ENCODE measurements around the gene NDUFAB1.

DNA sequence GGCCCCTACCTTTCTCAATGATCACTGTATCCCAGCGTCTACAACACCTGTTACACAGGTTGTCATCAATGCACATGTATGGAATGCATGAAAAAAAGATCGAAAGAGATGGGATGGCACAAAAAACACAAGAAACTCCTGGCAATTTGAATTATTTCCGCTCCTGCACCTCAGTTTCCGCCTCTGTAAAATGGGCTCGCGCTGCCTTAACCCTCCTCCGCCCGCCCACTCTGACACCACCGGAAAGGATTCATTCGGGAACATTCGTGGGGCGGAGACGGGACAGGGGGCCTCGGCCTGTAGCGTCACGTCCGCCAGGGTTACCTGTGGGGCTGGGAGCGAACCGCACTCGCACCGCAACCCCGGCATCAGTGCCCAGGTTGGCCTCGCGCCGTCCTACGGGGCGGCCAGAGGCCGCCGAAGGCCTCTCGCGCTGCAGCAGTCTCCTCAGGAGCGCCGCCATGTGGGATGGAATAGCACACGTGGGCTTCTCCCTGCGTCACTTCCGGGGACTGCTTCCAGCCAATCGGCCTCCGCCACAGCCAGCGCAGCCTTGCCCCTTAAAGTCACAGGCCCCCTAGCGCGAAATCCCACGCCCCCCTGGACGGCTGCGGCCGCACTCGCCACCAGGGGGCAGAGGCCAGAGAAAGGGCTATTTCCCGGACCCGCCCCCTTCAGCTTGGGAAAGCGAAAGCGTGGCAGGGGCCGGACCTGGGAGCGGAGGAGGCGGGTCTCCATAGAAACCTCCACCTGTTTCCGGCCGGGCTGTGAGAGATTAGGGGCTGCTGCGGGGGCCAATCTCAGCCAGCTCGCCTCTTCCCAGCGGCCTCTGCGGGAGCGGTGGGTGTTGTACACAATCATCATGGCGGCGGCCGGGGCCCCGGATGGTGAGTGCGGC is 39.0 kb downstream of the NDUFAB1 start, which contains the start of the genes EARS2 and UBFD1:
- TF ChIP-seq, protein P1, sequence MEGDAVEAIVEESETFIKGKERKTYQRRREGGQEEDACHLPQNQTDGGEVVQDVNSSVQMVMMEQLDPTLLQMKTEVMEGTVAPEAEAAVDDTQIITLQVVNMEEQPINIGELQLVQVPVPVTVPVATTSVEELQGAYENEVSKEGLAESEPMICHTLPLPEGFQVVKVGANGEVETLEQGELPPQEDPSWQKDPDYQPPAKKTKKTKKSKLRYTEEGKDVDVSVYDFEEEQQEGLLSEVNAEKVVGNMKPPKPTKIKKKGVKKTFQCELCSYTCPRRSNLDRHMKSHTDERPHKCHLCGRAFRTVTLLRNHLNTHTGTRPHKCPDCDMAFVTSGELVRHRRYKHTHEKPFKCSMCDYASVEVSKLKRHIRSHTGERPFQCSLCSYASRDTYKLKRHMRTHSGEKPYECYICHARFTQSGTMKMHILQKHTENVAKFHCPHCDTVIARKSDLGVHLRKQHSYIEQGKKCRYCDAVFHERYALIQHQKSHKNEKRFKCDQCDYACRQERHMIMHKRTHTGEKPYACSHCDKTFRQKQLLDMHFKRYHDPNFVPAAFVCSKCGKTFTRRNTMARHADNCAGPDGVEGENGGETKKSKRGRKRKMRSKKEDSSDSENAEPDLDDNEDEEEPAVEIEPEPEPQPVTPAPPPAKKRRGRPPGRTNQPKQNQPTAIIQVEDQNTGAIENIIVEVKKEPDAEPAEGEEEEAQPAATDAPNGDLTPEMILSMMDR (IDR thresholded peaks at IDR 0.05 in 4 of 5, conservative IDR thresholded peaks at IDR 0.05 in 1 of 5): peak; percentile 96 to 99 (median 98)
- peak; percentile 84 to 88 for TF ChIP-seq POLR2A (IDR thresholded peaks at IDR 0.05)

Measured in gastrocnemius medialis (tissue), 4 donors.